Measurements from ENCODE around the gene B9D1.
A peak's percentile ranks its signal among the peaks of the same experiment; 100 is the strongest.

Gene B9D1

DNA sequence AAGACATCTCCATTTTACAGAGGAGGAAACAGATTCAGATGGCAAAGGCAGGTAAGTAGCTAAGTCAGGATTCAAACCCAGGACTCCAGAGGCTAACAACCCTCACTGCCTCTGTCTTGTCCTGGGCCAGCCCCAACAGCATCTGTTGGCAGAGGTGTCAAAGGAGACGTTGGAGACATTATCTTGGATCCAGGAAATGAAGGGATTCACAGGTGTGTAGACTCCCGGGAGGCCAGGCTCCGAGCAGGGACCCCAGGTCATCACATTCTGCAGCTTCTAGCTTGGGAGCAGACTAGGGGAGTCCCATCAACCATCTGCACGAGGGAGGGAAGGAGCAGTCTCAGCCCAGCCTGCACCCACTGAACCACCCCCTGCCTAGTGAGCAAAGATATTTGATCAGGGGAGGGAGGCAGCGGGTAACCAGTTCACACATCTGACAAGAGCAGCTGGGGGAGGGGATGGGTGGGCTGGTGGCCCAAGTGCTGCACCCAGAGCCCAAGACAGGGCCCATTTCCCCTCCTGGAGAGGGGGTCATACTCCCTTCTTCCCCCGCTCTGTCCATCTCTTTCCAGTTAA is 1.0 kb upstream of the B9D1 start:
- no peak for DNase-seq (ENCODE audit: low read depth)
- H3K4me3 ChIP-seq (ENCODE audit: low read length), result no peak overlapping the region
- TF ChIP-seq, protein P1, sequence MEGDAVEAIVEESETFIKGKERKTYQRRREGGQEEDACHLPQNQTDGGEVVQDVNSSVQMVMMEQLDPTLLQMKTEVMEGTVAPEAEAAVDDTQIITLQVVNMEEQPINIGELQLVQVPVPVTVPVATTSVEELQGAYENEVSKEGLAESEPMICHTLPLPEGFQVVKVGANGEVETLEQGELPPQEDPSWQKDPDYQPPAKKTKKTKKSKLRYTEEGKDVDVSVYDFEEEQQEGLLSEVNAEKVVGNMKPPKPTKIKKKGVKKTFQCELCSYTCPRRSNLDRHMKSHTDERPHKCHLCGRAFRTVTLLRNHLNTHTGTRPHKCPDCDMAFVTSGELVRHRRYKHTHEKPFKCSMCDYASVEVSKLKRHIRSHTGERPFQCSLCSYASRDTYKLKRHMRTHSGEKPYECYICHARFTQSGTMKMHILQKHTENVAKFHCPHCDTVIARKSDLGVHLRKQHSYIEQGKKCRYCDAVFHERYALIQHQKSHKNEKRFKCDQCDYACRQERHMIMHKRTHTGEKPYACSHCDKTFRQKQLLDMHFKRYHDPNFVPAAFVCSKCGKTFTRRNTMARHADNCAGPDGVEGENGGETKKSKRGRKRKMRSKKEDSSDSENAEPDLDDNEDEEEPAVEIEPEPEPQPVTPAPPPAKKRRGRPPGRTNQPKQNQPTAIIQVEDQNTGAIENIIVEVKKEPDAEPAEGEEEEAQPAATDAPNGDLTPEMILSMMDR (conservative IDR thresholded peaks at IDR 0.05; ENCODE audit: low read length), result no peak

DNA sequence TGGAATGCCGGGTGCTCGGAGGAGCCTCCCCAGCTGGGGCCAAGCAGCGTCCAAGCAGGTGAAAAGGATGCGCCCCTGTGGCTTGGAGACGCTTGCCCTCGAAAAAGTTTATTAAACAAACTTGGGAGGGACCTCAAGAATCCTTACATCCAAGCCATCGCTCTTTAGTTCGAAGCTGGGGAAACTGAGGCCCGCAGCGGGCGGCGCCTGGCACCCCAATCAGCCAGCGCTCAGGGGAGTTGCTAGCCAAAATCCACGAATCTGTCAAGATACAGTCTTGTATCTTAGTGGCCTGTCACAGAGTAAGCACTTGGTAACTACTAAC is 553 bp upstream of the B9D1 start:
- DNase-seq (ENCODE audit: low read depth), result no peak
- TF ChIP-seq, protein P1 (conservative IDR thresholded peaks at IDR 0.05; ENCODE audit: low read length), result no peak
- peak overlapping the region; percentile 88 for H3K4me3 ChIP-seq (ENCODE audit: low read length)

DNA sequence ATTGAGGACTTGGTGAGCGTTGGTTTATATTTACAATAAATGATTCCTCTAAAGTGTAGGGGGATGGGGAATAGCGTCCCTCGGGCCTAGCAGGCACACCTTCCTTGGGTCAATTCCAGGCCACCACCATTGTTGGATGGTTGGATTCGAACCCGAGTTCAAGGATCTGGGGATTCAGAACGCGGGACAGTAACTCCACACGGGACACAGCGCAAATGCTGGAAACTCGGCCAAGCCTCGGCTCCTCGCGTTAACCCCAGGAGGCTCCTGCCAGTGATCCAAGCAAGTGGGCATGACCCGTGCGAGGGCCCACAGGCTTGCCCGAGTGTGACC is 613 bp downstream of the B9D1 start:
- no peak for DNase-seq (ENCODE audit: low read depth)
- TF ChIP-seq, protein P1 (conservative IDR thresholded peaks at IDR 0.05; ENCODE audit: low read length), result no peak
- H3K4me3 ChIP-seq (ENCODE audit: low read length), result peak overlapping the region; percentile 88

DNA sequence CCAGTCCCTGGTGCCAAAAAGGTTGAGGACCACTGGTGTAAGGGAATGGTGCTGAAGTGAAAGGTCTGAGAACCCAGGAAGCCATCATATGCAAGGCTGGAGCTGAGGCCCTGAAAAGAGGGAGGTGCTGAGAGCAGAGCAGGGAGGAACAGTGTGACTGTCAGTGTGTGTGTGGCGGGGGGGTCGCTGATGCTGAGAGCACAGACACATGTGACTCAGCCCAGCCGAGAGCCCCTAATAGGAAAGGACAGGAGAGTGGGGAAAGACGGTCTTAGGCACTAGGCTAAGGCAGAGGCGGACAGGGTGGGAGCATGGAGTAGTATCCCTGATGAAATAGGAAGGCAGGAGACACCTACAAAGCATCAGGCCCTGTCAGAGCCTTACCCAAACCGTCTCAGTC is 1.2 kb downstream of the B9D1 start:
- no peak for DNase-seq (ENCODE audit: low read depth)
- TF ChIP-seq, protein P1 (conservative IDR thresholded peaks at IDR 0.05; ENCODE audit: low read length), result no peak
- no peak overlapping the region for H3K4me3 ChIP-seq (ENCODE audit: low read length)

DNA sequence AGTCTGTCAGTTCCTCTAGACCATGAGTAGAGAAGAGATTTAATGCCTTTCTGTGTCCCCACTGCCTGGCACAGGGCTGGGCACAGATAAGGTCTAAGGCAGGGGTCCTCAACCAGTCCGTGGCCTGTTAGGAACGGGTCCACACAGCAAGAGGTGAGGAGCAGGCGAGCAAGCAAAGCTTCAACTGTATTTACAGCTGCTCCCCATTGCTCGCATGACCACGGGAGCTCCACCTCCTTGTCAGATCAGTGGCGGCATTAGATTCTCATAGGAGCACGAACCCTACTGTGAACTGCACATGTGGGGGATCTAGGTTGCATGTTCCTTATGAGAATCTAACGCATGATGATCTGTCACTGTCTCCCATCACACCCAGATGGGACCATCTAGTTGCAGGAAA is 1.8 kb downstream of the B9D1 start:
- TF ChIP-seq, protein P1 (conservative IDR thresholded peaks at IDR 0.05; ENCODE audit: low read length), result no peak
- no peak for DNase-seq (ENCODE audit: low read depth)

DNA sequence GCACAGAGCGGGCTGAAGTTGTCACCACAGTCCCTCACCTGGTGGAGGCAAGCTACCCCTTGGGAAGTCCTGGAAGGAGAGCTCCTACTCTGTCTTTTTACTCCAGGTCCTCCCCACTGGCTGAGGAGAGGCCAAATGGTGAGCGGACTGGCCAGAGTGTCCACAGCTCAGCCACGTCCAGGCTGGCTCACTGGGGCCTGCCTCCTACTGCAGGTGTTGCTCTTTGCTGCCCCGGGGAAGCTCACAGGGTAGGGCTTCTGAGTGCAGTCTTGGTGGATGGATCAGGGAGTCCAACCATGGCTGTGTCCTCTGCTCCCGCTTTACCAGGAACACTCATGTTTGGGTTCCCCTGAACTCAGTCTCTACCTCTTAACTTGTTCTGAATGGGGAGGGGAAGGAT is 2.7 kb downstream of the B9D1 start:
- TF ChIP-seq, protein P1 (conservative IDR thresholded peaks at IDR 0.05; ENCODE audit: low read length), result no peak
- no peak overlapping the region for H3K4me3 ChIP-seq (ENCODE audit: low read length)

More for the DNA sequence above, 1.8 kb downstream of the B9D1 start:
- no peak overlapping the region for H3K4me3 ChIP-seq (ENCODE audit: low read length)

DNA sequence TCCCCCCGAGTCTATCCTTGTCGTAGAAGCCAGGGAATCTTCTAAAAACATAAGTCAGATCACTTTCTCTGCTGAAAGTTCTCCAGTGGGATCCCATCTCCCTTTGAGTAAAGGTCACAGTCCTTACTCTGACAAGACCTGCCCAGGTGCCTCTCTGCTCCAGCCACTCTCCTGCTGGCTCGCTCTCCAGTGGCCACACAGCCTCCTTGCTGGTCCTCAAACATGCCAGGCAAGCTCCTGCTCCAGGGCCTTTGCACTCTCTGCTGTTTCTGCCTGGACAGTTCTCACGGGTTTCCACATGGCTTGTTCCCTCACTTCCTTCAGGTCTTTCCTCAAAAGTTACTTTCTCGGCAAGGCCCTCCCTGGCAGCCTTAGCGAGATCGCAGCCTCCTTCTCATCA is 3.4 kb downstream of the B9D1 start:
- H3K4me3 ChIP-seq (ENCODE audit: low read length), result no peak overlapping the region
- TF ChIP-seq, protein P1 (conservative IDR thresholded peaks at IDR 0.05; ENCODE audit: low read length), result no peak
- DNase-seq (ENCODE audit: low read depth), result no peak

More for the DNA sequence above, 2.7 kb downstream of the B9D1 start:
- DNase-seq (ENCODE audit: low read depth), result no peak

Measured in AG10803 (cell line).